GM23338 (cell line): ENCODE measurements around the gene ZMAT5. TPM values are rescaled to one million over a fixed set of nuclear protein-coding genes. Genes with fewer than 3 reads are reported as not detected.

Source experiments
- ATAC-seq: fragments of 200-7000 bp; cut with Tn5 transposase; 3 replicates; pipeline ENCODE4 v1.9.1; 2020
- DNase-seq: peaks from one replicate; pipeline ENCODE4 v3.0.0-alpha.2; 2015; ENCODE audit warnings: low spot score
- H2AFZ ChIP-seq: fragments of 200-600 bp; sonication (generic); 2 replicates; pipeline ENCODE4 v1.8.0; 2016; ENCODE audit warnings: antibody characterized with exemption, mild to moderate bottlenecking, moderate library complexity
- H3F3A ChIP-seq: fragments of 200-600 bp; sonication (generic); replicated peaks from 2 replicates; pipeline ENCODE4 v1.8.0; 2017; ENCODE audit warnings: antibody characterized with exemption, mixed run types, low read depth
- H3K27ac ChIP-seq: fragments of 200-600 bp; sonication (generic); 2 replicates; pipeline ENCODE4 v1.6.1; 2016; ENCODE audit warnings: low read depth
- H3K27me3 ChIP-seq: fragments of 200-600 bp; sonication (generic); 2 replicates; pipeline ENCODE4 v1.8.0; 2016; ENCODE audit warnings: mild to moderate bottlenecking, mixed run types, moderate library complexity; ENCODE audit not compliant: insufficient read depth
- H3K36me3 ChIP-seq: fragments of 200-600 bp; sonication (generic); 2 replicates; pipeline ENCODE4 v1.8.0; 2016; ENCODE audit warnings: mild to moderate bottlenecking; ENCODE audit not compliant: insufficient read depth
- H3K4me1 ChIP-seq: fragments of 200-600 bp; sonication (generic); 2 replicates; pipeline ENCODE4 v1.8.0; 2016; ENCODE audit warnings: mild to moderate bottlenecking, moderate library complexity; ENCODE audit not compliant: insufficient read depth
- H3K4me2 ChIP-seq: fragments of 200-600 bp; sonication (generic); 2 replicates; pipeline ENCODE4 v1.7.1; 2017; ENCODE audit warnings: mixed run types
- H3K4me3 ChIP-seq: fragments of 200-600 bp; sonication (generic); 2 replicates; pipeline ENCODE4 v1.6.1; 2016; ENCODE audit warnings: mixed run types
- H3K79me2 ChIP-seq: fragments of 200-600 bp; sonication (generic); replicated peaks from 2 replicates; pipeline ENCODE4 v1.8.0; 2017; ENCODE audit warnings: mild to moderate bottlenecking; ENCODE audit not compliant: insufficient read depth
- H3K9me2 ChIP-seq: fragments of 200-600 bp; sonication (generic); 2 replicates; pipeline ENCODE4 v1.8.0; 2017; ENCODE audit not compliant: insufficient read depth
- H4K20me1 ChIP-seq: fragments of 200-600 bp; sonication (generic); replicated peaks from 2 replicates; pipeline ENCODE4 v1.8.0; 2017; ENCODE audit warnings: mild to moderate bottlenecking; ENCODE audit not compliant: insufficient read depth
- H3K27ac Mint-ChIP-seq: 2 replicates; pipeline ENCODE4 v1.8.0; 2020; ENCODE audit warnings: inconsistent platforms, mild to moderate bottlenecking, moderate library complexity, mixed read lengths
- H3K27me3 Mint-ChIP-seq: 3 replicates; pipeline ENCODE4 v1.8.0; 2022; ENCODE audit warnings: low read depth, mild to moderate bottlenecking, moderate library complexity, mixed read lengths, inconsistent platforms; ENCODE audit not compliant: insufficient read depth, poor library complexity
- H3K36me3 Mint-ChIP-seq: 3 replicates; pipeline ENCODE4 v1.8.0; 2021; ENCODE audit warnings: low read depth, mild to moderate bottlenecking, inconsistent platforms, moderate library complexity, mixed read lengths
- H3K4me1 Mint-ChIP-seq: 3 replicates; pipeline ENCODE4 v1.8.0; 2020; ENCODE audit warnings: mild to moderate bottlenecking, inconsistent platforms, mixed read lengths
- H3K4me3 Mint-ChIP-seq: 3 replicates; pipeline ENCODE4 v1.8.0; 2021; ENCODE audit warnings: moderate library complexity, mild to moderate bottlenecking, inconsistent platforms, mixed read lengths
- H3K9me3 Mint-ChIP-seq: 3 replicates; pipeline ENCODE4 v1.8.0; 2020; ENCODE audit warnings: moderate library complexity, mild to moderate bottlenecking, inconsistent platforms, mixed read lengths
- CREB1 ChIP-seq: fragments of 250-450 bp; sonication (Bioruptor Pico); IDR thresholded peaks from 2 replicates; pipeline ENCODE4 v1.5.0; 2020; ENCODE audit warnings: low read depth, mild to moderate bottlenecking, moderate library complexity
- CTCF ChIP-seq, 2 experiments: fragments of 200-600 bp in 1 of 2; sonication (generic) in 1 of 2; conservative IDR thresholded peaks; 2 replicates each; pipeline versions ENCODE4 v1.5.1 to v1.6.1; 2016 to 2017; ENCODE audit warnings: antibody characterized with exemption in 2 of 2, low read depth in 2 of 2, mild to moderate bottlenecking in 2 of 2, moderate library complexity in 1 of 2
- ETS1 ChIP-seq: IDR thresholded peaks from 2 replicates; pipeline ENCODE4 v1.6.1; 2016; ENCODE audit warnings: antibody characterized with exemption
- JUNB ChIP-seq: IDR thresholded peaks from one replicate; pipeline ENCODE4 v1.6.1; 2016; ENCODE audit warnings: antibody characterized with exemption; ENCODE audit not compliant: unreplicated experiment
- POLR2AphosphoS5 ChIP-seq: IDR thresholded peaks from 2 replicates; pipeline ENCODE4 v1.6.1; 2016; ENCODE audit warnings: antibody characterized with exemption, low read depth
- REST ChIP-seq: IDR thresholded peaks from one replicate; pipeline ENCODE4 v1.6.1; 2018; ENCODE audit warnings: antibody characterized with exemption; ENCODE audit not compliant: unreplicated experiment
- STAT1 ChIP-seq: IDR thresholded peaks from one replicate; pipeline ENCODE4 v1.6.1; 2016; ENCODE audit warnings: antibody characterized with exemption; ENCODE audit not compliant: unreplicated experiment
- ZNF462 ChIP-seq: fragments of 250-450 bp; sonication (Bioruptor Pico); IDR thresholded peaks from 2 replicates; pipeline ENCODE4 v1.5.0; 2020; ENCODE audit warnings: mild to moderate bottlenecking, moderate library complexity
- polyA plus RNA-seq: library from polyadenylated mRNA; unstranded; fragments of >200 nt; fragmentation: Nextera tagmentation; extraction: Ambion mirVana; gene quantifications from 2 replicates; pipeline ENCODE4 v1.2.1, GENCODE V29; 2016
- total RNA-seq: library from RNA; depleted of rRNA; stranded (reverse); fragments of >200 nt; shearing (Covaris generic); gene quantifications from 2 replicates; pipeline ENCODE4 v1.2.3, GENCODE V29; 2014

Gene ZMAT5
- total and polyA plus RNA-seq, 2 experiments from 2014 or later, result 14.6 to 25.4 TPM

GRCh38 chr22:29733362-29734201 is 33.2 kb downstream of the ZMAT5 start:
- H3K27ac Mint-ChIP-seq, result no peak overlapping the region; the same call in 1 of the 2 replicates
- Histone ChIP-seq H3K4me2 (no peak overlapping the region), H3K27ac (no peak overlapping the region), H3F3A (no peaks in the 10 kb centered on the region), H3K27me3 (no peaks in the 10 kb centered on the region), H3K79me2 (no peaks in the 10 kb centered on the region), H3K36me3 (no peaks in the 10 kb centered on the region), H3K9me2 (no peaks in the 10 kb centered on the region), H3K4me3 (no peak overlapping the region), H4K20me1 (no peaks in the 10 kb centered on the region), H3K4me1 (peaks cover 14% of the 10 kb centered on the region), H2AFZ (no peak overlapping the region)
- H3K27me3 Mint-ChIP-seq, result peaks cover 2% of the 10 kb centered on the region
- DNase-seq, result no peak
- TF ChIP-seq REST (no peak), STAT1 (no peak), ETS1 (no peak)
- no peaks in the 10 kb centered on the region for H3K36me3 Mint-ChIP-seq
- ATAC-seq, result no peak
- peaks cover 18% of the 10 kb centered on the region for H3K4me1 Mint-ChIP-seq
- H3K4me3 Mint-ChIP-seq, result no peak overlapping the region
- H3K9me3 Mint-ChIP-seq, result no peaks in the 10 kb centered on the region

GRCh38 chr22:29732883-29733282 is 33.9 kb downstream of the ZMAT5 start:
- Histone ChIP-seq H3K79me2 (no peaks in the 10 kb centered on the region), H3K36me3 (no peaks in the 10 kb centered on the region), H3K4me3 (no peak overlapping the region), H3K27me3 (no peaks in the 10 kb centered on the region), H3K4me2 (no peak overlapping the region), H3K9me2 (no peaks in the 10 kb centered on the region), H4K20me1 (no peaks in the 10 kb centered on the region), H2AFZ (no peak overlapping the region), H3K27ac (no peak overlapping the region), H3K4me1 (peaks cover 14% of the 10 kb centered on the region), H3F3A (no peaks in the 10 kb centered on the region)
- Mint-ChIP-seq H3K4me1 (peaks cover 18% of the 10 kb centered on the region), H3K4me3 (no peak overlapping the region), H3K9me3 (no peaks in the 10 kb centered on the region), H3K27me3 (peaks cover 2% of the 10 kb centered on the region), H3K27ac (no peak overlapping the region), H3K36me3 (no peaks in the 10 kb centered on the region)
- ATAC-seq (no peak), DNase-seq (no peak)
- no peak for TF ChIP-seq POLR2AphosphoS5
- no peak for TF ChIP-seq CTCF (conservative IDR thresholded peaks at IDR 0.05; ENCODE audit: low read depth in 2 of 2)
- no peak for TF ChIP-seq ZNF462 (CRISPR knock-in tag)
- TF ChIP-seq CREB1 (CRISPR knock-in tag), result no peak
- no peak for TF ChIP-seq STAT1
- TF ChIP-seq JUNB, result no peak
